Nephron (organoid): Measurements from ENCODE around the gene KSR2.

ENCODE experiments used
- H3K27ac Mint-ChIP-seq, 3 experiments: 2 replicates each; pipeline ENCODE4 v1.8.0; 2020; ENCODE audit warnings: mixed read lengths in 3 of 3, mild to moderate bottlenecking in 2 of 3, moderate library complexity in 1 of 3
- H3K27me3 Mint-ChIP-seq: 2 replicates; pipeline ENCODE4 v1.8.0; 2021; ENCODE audit warnings: low read depth, mild to moderate bottlenecking, moderate library complexity, mixed read lengths
- H3K36me3 Mint-ChIP-seq: 2 replicates; pipeline ENCODE4 v1.8.0; 2020; ENCODE audit warnings: low read depth, mixed read lengths
- H3K4me1 Mint-ChIP-seq: 2 replicates; pipeline ENCODE4 v1.8.0; 2020; ENCODE audit warnings: mixed read lengths
- H3K4me3 Mint-ChIP-seq, 3 experiments: 2 replicates each; pipeline ENCODE4 v1.8.0; 2020; ENCODE audit warnings: mild to moderate bottlenecking in 3 of 3, mixed read lengths in 3 of 3, moderate library complexity in 2 of 3
- H3K9me3 Mint-ChIP-seq: 2 replicates; pipeline ENCODE4 v1.8.0; 2020; ENCODE audit warnings: mixed read lengths
- TF ChIP-seq, protein P1 (sequence below), 3 experiments: fragments of 200-600 bp; sonication (generic); IDR thresholded peaks; one replicate each; pipeline ENCODE4 v1.5.0; 2021; ENCODE audit warnings: antibody characterized with exemption in 3 of 3; ENCODE audit not compliant: unreplicated experiment in 3 of 3

Gene KSR2

DNA sequence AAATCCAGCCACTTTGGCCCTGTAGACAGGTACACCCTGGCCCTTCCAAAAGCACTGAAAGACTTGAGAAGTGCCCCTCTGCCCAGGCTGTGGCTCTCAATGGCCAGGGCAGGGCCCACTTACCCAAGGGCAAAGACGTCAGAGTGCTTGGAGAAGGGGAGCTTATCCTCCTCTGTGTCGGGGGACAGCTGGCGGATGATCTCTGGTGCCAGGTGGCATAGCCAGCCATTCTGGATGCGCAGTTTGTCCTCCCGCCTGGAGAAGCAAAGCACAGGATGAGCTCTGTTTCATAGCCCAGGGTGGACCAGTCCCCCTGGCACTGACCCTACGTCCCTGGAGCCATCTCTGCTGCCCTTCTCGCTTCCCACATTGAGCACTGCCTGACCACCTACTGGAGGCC lies 492.4 kb downstream of the KSR2 start:
- TF ChIP-seq, protein P1, sequence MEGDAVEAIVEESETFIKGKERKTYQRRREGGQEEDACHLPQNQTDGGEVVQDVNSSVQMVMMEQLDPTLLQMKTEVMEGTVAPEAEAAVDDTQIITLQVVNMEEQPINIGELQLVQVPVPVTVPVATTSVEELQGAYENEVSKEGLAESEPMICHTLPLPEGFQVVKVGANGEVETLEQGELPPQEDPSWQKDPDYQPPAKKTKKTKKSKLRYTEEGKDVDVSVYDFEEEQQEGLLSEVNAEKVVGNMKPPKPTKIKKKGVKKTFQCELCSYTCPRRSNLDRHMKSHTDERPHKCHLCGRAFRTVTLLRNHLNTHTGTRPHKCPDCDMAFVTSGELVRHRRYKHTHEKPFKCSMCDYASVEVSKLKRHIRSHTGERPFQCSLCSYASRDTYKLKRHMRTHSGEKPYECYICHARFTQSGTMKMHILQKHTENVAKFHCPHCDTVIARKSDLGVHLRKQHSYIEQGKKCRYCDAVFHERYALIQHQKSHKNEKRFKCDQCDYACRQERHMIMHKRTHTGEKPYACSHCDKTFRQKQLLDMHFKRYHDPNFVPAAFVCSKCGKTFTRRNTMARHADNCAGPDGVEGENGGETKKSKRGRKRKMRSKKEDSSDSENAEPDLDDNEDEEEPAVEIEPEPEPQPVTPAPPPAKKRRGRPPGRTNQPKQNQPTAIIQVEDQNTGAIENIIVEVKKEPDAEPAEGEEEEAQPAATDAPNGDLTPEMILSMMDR (IDR thresholded peaks at IDR 0.05; ENCODE audit: unreplicated experiment in 3 of 3), result no peak
- Mint-ChIP-seq H3K4me3 (no peak overlapping the region), H3K27ac (no peak overlapping the region), H3K27me3 (peaks cover 48% of the 10 kb centered on the region), H3K4me1 (peaks cover 5% of the 10 kb centered on the region), H3K9me3 (peaks cover 2% of the 10 kb centered on the region), H3K36me3 (no peaks in the 10 kb centered on the region)

DNA sequence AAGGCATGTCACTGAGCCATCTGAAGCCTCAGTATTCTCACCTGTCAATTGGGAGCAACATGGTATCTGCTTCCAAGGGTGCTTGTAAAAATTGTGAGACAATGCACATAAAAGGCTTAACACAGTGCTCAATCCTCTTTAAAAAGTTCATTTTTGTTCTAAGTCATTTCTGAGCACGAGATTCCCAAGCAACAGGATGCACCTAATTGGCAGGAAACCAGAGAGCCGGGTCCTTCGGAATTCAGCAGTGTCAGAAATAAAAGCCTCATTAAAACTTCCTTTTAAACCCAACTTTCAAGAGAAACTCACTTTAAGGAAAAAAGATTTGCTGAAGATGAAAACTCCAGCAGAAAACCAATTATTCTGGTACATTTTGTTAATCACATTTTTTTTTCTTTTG lies 494.9 kb downstream of the KSR2 start:
- H3K9me3 Mint-ChIP-seq, result no peaks in the 10 kb centered on the region
- no peak overlapping the region for H3K27ac Mint-ChIP-seq
- H3K36me3 Mint-ChIP-seq, result no peaks in the 10 kb centered on the region
- H3K27me3 Mint-ChIP-seq, result peaks cover 41% of the 10 kb centered on the region
- TF ChIP-seq, protein P1 (IDR thresholded peaks at IDR 0.05; ENCODE audit: unreplicated experiment in 3 of 3), result no peak
- H3K4me3 Mint-ChIP-seq, result no peak overlapping the region
- peaks cover 5% of the 10 kb centered on the region for H3K4me1 Mint-ChIP-seq

DNA sequence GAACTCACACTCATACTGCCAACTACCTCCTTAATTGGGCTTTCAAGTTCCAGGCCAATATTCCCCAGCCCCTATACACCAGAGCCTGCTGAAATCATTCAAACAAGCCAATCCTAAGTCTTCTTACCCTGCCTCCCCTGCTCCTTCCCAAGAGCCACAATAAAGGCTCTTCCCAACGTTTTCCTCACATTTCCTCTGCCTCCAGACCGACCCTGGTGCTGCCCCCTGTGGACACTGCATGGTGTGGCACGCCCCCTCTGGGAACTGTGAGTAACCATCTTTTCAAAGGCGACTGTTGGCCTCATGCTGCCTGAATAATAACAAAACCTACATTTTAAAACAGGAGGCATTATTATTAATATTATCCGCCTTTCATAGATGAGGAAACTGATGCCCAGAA lies 495.8 kb downstream of the KSR2 start:
- Mint-ChIP-seq H3K27ac (no peak overlapping the region), H3K4me3 (no peak overlapping the region), H3K9me3 (no peaks in the 10 kb centered on the region), H3K27me3 (peaks cover 38% of the 10 kb centered on the region), H3K4me1 (peaks cover 5% of the 10 kb centered on the region), H3K36me3 (no peaks in the 10 kb centered on the region)
- TF ChIP-seq, protein P1 (IDR thresholded peaks at IDR 0.05; ENCODE audit: unreplicated experiment in 3 of 3), result peak; percentile 18 to 52 (median 41)

DNA sequence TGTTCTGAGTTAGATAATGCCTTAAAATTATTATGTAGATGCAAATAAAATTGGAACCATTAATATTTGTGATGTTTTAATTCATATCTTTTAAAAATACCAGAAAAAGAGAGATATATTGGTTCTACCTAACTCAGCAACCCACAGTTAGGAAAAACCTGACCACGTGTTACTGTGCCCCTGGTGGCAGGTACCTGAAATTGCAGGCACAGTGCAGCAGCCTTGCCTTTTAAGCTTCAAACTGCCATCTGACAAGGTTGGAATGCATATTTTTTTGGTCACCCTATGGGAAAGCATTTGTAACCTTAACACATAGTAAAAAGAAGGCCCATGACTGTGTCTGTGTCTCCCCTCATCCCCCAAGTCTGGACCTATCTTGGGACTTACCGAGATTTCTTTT lies 498.0 kb downstream of the KSR2 start:
- H3K4me3 Mint-ChIP-seq, result no peak overlapping the region
- peaks cover 28% of the 10 kb centered on the region for H3K27me3 Mint-ChIP-seq
- no peaks in the 10 kb centered on the region for H3K9me3 Mint-ChIP-seq
- no peaks in the 10 kb centered on the region for H3K36me3 Mint-ChIP-seq
- TF ChIP-seq, protein P1 (IDR thresholded peaks at IDR 0.05; ENCODE audit: unreplicated experiment in 3 of 3), result peak; percentile 12 to 28 (median 25)
- peaks cover 5% of the 10 kb centered on the region for H3K4me1 Mint-ChIP-seq
- H3K27ac Mint-ChIP-seq, result no peak overlapping the region

DNA sequence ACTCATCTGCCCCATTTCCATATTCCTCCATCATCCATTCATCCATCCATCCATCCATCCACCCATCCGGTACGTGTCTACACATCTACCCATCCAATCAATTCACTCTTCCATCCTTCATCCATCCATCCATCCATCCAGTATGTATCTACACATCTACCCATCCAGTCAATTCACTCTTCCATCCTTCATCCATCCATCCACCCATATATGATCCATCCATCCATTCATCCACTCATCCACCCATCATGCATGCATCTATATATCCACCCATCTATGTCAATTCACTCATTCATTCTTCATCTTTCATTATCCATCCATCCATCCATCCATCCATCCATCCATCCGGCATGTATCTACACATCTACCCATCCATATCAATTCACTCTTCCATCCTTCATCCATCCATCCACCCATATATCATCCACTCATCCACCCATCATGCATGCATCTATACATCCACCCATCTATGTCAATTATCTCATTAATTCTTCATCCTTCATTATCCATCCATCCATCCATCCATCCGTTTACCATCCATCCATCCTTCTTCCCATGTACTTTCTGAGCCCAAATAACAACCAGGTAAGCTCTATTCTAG lies 498.8 kb downstream of the KSR2 start:
- Mint-ChIP-seq H3K36me3 (no peaks in the 10 kb centered on the region), H3K9me3 (no peaks in the 10 kb centered on the region), H3K4me3 (no peak overlapping the region), H3K4me1 (peaks cover 5% of the 10 kb centered on the region), H3K27ac (no peak overlapping the region), H3K27me3 (peaks cover 28% of the 10 kb centered on the region)
- TF ChIP-seq, protein P1 (IDR thresholded peaks at IDR 0.05; ENCODE audit: unreplicated experiment in 3 of 3), result no peak

DNA sequence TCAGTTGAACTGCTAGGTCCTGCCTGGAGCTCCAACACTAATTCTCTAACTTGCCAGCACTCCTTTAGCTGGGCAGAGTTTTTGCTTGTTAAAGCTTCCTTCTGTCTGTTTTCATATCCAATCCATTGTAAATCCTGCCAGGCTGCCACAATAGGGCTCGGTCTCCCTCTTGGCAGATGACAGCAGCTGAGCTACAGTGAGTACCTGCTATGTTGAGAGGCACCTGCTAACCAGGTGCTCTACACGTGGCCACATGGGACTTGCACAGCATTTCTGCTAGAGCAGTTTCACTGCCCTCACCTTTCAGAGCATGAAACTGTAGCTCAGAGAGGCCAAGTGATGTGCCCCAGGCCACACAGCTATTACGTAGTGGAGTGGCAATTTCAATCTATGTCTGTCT lies 500.8 kb downstream of the KSR2 start:
- no peaks in the 10 kb centered on the region for H3K4me1 Mint-ChIP-seq
- no peaks in the 10 kb centered on the region for H3K36me3 Mint-ChIP-seq
- no peak overlapping the region for H3K27ac Mint-ChIP-seq
- peaks cover 26% of the 10 kb centered on the region for H3K27me3 Mint-ChIP-seq
- H3K9me3 Mint-ChIP-seq, result no peaks in the 10 kb centered on the region
- H3K4me3 Mint-ChIP-seq, result no peak overlapping the region
- TF ChIP-seq, protein P1 (IDR thresholded peaks at IDR 0.05; ENCODE audit: unreplicated experiment in 3 of 3), result no peak
